ENCODE results near the gene SCLY.

SCLY gene

GRCh38 chr2:238129166-238130010 is 68.6 kb downstream of the SCLY start:
- H3K4me3 ChIP-seq (ENCODE audit: control insufficient read depth, low read depth, low read length) = no peak overlapping the region
- no peak for DNase-seq (ENCODE audit: low read depth)
- no peak for TF ChIP-seq CTCF (IDR thresholded peaks at IDR 0.05; ENCODE audit: control insufficient read depth, insufficient read depth, low read depth, low read length, missing control alignments)

GRCh38 chr2:238130111-238130695 is 69.4 kb downstream of the SCLY start:
- no peak for TF ChIP-seq CTCF (IDR thresholded peaks at IDR 0.05; ENCODE audit: control insufficient read depth, insufficient read depth, low read depth, low read length, missing control alignments)
- H3K4me3 ChIP-seq (ENCODE audit: control insufficient read depth, low read depth, low read length) = no peak overlapping the region

GRCh38 chr2:238130696-238131628 is 70.2 kb downstream of the SCLY start:
- H3K4me3 ChIP-seq (ENCODE audit: control insufficient read depth, low read depth, low read length) = no peak overlapping the region
- DNase-seq (ENCODE audit: low read depth) = no peak

More at GRCh38 chr2:238130111-238130695, 69.4 kb downstream of the SCLY start:
- DNase-seq (ENCODE audit: low read depth) = no peak

GRCh38 chr2:238131761-238132462 is 71.1 kb downstream of the SCLY start:
- TF ChIP-seq CTCF (IDR thresholded peaks at IDR 0.05; ENCODE audit: control insufficient read depth, insufficient read depth, low read depth, low read length, missing control alignments) = no peak
- H3K4me3 ChIP-seq (ENCODE audit: control insufficient read depth, low read depth, low read length) = no peak overlapping the region
- DNase-seq (ENCODE audit: low read depth) = no peak

More at GRCh38 chr2:238130696-238131628, 70.2 kb downstream of the SCLY start:
- no peak for TF ChIP-seq CTCF (IDR thresholded peaks at IDR 0.05; ENCODE audit: control insufficient read depth, insufficient read depth, low read depth, low read length, missing control alignments)

GRCh38 chr2:238132463-238133450 is 72.0 kb downstream of the SCLY start:
- TF ChIP-seq CTCF (IDR thresholded peaks at IDR 0.05; ENCODE audit: control insufficient read depth, insufficient read depth, low read depth, low read length, missing control alignments) = no peak
- no peak for DNase-seq (ENCODE audit: low read depth)
- no peak overlapping the region for H3K4me3 ChIP-seq (ENCODE audit: control insufficient read depth, low read depth, low read length)

Data from AG09309 (cell line).